ENCODE results near the gene VAV2.

DNA sequence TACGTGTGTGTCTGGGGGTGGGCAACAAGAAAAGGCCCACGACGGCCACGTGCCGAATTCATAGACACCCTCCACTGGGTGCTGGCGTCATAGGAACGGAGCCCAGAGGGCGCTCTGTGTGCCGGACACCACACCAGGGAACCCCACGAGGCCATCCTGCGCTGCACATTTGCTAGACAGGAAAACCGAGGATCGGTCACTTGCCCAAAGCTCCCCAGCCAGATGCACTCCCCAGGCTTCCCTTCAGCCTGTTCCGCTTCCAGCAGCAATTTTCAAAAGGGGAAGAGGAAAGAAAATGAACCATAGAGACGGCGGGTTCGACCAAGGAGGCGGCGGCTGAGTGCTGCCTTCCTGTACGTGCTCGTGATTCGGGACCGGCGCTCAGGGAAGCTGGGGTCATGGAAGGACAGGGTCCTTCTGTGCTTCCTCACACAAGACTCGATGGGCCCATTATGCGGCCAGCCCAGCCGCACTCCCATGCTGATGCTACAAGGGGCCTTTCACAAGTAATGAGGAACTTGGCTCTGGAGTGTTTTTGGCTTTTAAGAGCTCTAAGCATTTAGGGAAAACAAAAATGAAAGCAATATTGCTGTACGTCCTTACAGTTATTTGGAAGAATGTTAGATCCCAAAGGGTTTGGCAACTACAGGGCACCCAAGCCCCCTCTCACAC, 129.4 kb downstream of the VAV2 start:
- TF ChIP-seq, protein P1, sequence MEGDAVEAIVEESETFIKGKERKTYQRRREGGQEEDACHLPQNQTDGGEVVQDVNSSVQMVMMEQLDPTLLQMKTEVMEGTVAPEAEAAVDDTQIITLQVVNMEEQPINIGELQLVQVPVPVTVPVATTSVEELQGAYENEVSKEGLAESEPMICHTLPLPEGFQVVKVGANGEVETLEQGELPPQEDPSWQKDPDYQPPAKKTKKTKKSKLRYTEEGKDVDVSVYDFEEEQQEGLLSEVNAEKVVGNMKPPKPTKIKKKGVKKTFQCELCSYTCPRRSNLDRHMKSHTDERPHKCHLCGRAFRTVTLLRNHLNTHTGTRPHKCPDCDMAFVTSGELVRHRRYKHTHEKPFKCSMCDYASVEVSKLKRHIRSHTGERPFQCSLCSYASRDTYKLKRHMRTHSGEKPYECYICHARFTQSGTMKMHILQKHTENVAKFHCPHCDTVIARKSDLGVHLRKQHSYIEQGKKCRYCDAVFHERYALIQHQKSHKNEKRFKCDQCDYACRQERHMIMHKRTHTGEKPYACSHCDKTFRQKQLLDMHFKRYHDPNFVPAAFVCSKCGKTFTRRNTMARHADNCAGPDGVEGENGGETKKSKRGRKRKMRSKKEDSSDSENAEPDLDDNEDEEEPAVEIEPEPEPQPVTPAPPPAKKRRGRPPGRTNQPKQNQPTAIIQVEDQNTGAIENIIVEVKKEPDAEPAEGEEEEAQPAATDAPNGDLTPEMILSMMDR (IDR thresholded peaks at IDR 0.05) = no peak
- no peak for TF ChIP-seq POLR2A (IDR thresholded peaks at IDR 0.05)
- peak in 1 of 2 donors; percentile 36 for TF ChIP-seq POLR2AphosphoS5 (IDR thresholded peaks at IDR 0.05; ENCODE audit: insufficient read depth in 1 of 2, low read depth in 1 of 2)
